ENCODE data around the gene PPP1CB. TPM values are rescaled to one million over a fixed set of nuclear protein-coding genes. Genes with fewer than 3 reads are reported as not detected.

PPP1CB gene
- total and polyA plus RNA-seq, 12 donors, result 81.8 to 525 (median 418) TPM

DNA sequence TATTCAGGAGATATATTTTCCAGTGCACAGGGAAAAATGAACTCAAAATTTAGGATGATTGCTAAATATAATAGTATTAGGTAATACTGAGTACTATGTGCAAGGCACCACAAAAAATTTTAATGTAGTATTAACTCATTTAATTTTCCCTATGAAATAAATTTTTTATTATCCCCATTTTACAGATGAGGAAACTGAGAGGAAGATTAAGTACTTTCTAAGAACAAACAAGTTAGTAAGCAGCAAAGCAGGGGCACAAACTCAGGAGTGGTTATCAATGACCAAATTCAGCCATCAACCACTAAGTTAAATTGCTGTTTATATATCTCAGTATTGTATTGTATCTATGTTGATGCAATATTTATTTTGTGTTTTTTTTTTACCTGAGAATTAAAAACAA lies 73.2 kb downstream of the PPP1CB start:
- H3K4me3 ChIP-seq, result no peak overlapping the region
- TF ChIP-seq, protein P1, sequence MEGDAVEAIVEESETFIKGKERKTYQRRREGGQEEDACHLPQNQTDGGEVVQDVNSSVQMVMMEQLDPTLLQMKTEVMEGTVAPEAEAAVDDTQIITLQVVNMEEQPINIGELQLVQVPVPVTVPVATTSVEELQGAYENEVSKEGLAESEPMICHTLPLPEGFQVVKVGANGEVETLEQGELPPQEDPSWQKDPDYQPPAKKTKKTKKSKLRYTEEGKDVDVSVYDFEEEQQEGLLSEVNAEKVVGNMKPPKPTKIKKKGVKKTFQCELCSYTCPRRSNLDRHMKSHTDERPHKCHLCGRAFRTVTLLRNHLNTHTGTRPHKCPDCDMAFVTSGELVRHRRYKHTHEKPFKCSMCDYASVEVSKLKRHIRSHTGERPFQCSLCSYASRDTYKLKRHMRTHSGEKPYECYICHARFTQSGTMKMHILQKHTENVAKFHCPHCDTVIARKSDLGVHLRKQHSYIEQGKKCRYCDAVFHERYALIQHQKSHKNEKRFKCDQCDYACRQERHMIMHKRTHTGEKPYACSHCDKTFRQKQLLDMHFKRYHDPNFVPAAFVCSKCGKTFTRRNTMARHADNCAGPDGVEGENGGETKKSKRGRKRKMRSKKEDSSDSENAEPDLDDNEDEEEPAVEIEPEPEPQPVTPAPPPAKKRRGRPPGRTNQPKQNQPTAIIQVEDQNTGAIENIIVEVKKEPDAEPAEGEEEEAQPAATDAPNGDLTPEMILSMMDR (IDR thresholded peaks at IDR 0.05), result no peak
- no peak overlapping the region for H3K27ac ChIP-seq
- no peaks in the 10 kb centered on the region for H3K36me3 ChIP-seq
- no peak for DNase-seq
- ATAC-seq, result no peak
- no peaks in the 10 kb centered on the region for H3K27me3 ChIP-seq
- intact Hi-C loops (cut with DNase I), result loop anchor here in 5 of 10 donors (10.0 kb wide), 3 partner anchors 130 to 380 kb away; no protein-coding TSS in a partner anchor
- no peaks in the 10 kb centered on the region for H3K9me3 ChIP-seq
- peaks cover 0 to 6% (median 0%) of the 10 kb centered on the region in 9 donors for H3K4me1 ChIP-seq

DNA sequence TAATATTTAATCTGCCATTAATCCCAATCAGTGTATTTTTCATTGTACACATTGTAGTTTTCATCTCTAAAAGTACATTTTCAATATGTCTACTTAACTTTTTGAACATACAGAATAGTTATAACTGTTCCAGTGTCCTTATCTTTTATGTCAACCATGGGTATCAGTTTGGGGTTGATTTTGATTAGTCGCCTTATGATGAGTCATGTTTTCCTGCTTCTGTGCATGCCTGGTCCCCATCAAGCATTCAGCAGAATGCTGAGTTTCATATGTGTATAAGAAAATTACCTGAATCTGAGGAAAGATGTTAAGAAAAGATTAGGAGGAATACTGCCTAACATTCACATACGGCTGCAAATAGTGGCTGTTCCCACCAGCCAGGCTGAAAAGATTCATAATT lies 76.8 kb downstream of the PPP1CB start:
- WGBS, 2 donors, result 75 to 82% methylated on average over 2 of the region's 2 CpGs
- TF ChIP-seq, protein P1 (IDR thresholded peaks at IDR 0.05), result no peak
- Histone ChIP-seq H3K4me1 (no peaks in the 10 kb centered on the region), H3K27ac (no peak overlapping the region), H3K27me3 (no peaks in the 10 kb centered on the region), H3K4me3 (no peak overlapping the region), H3K36me3 (no peaks in the 10 kb centered on the region), H3K9me3 (no peaks in the 10 kb centered on the region)
- no peak for DNase-seq
- intact Hi-C loops (cut with DNase I), result loop anchor here in 5 of 10 donors (10.0 kb wide), 3 partner anchors 126 to 376 kb away; no protein-coding TSS in a partner anchor
- ATAC-seq, result no peak

DNA sequence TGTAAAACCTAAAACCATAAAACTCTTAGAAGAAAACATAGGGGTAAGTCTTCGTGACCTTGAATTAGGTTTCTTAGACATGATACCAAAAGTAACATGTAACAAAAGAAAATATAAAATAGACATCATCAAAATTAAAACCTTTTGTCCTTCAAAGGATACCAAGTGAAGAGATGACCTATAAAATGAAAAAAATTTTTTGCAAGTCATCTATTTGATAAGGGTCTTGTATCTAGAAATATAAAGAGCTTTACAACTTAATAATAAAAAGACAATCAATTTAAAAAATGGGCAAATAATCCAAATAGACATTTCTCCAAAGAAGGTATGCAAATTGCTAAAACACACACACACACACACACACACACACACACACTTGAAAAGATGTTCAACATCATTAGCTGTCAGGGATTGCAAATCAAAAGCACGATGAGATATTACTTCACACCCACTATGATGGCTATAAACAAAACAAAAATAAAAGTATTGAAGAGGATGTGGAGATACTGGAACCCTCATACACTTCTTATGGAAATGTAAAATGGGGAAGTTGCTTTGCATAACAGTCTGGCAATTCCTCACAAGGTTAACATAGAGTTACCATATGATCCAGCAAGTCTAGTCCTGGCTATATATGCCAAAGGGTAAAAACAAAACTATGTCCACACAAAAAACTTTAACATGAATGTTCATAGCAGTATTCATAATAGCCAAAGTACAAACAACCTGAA lies 82.3 kb downstream of the PPP1CB start:
- DNase-seq (no peak), ATAC-seq (no peak)
- 92 to 95% methylated on average over 2 of the region's 2 CpGs for WGBS, 2 donors
- no peak overlapping the region for H3K27ac ChIP-seq
- no peaks in the 10 kb centered on the region for H3K27me3 ChIP-seq
- no peaks in the 10 kb centered on the region for H3K4me1 ChIP-seq
- TF ChIP-seq, protein P1 (IDR thresholded peaks at IDR 0.05), result no peak
- H3K4me3 ChIP-seq, result no peak overlapping the region
- no peaks in the 10 kb centered on the region for H3K36me3 ChIP-seq
- H3K9me3 ChIP-seq, result no peaks in the 10 kb centered on the region
- intact Hi-C loops (cut with DNase I), result no loop called here

DNA sequence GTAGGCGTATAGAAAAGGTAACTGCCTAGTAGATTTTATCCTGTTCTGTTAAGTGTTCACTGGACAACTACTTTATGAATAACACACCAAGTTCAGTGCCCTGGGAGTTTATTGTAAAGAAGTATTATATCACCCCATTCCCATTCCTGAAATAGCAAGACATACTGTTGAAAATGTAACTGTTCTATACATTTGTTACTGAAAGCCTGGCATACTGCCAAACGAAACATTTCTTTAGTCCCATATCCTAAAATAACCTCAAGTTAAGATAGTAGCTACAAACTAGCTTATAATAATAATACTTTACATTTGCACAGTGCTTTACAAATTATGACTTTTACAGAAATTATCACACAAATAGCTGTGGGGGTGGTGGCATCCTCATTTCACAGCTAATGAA lies 84.2 kb downstream of the PPP1CB start:
- Histone ChIP-seq H3K4me3 (no peak overlapping the region), H3K36me3 (no peaks in the 10 kb centered on the region), H3K27ac (no peak overlapping the region), H3K4me1 (no peaks in the 10 kb centered on the region), H3K27me3 (no peaks in the 10 kb centered on the region), H3K9me3 (no peaks in the 10 kb centered on the region)
- no peak for DNase-seq
- intact Hi-C loops (cut with DNase I), result no loop called here
- 30 to 36% methylated on average over 2 of the region's 2 CpGs for WGBS, 2 donors
- TF ChIP-seq, protein P1 (IDR thresholded peaks at IDR 0.05), result no peak
- ATAC-seq, result no peak

Measured in heart right ventricle (tissue), 16 donors.